Type B pancreatic cell (in vitro differentiated cells): ENCODE measurements around the gene LSS. TPM values are rescaled to one million over a fixed set of nuclear protein-coding genes. Genes with fewer than 3 reads are reported as not detected.

Experiments
- DNase-seq: peaks from one replicate; pipeline ENCODE4 v3.0.0; 2021; ENCODE audit warnings: mixed read lengths; ENCODE audit not compliant: unreplicated experiment; ENCODE audit errors: extremely low spot score
- H3K27ac Mint-ChIP-seq: 2 replicates; pipeline ENCODE4 v1.8.0; 2021; ENCODE audit warnings: mild to moderate bottlenecking, mixed read lengths
- H3K27me3 Mint-ChIP-seq: 2 replicates; pipeline ENCODE4 v1.8.0; 2021; ENCODE audit warnings: mixed read lengths
- H3K36me3 Mint-ChIP-seq: 2 replicates; pipeline ENCODE4 v1.8.0; 2021; ENCODE audit warnings: mixed read lengths
- H3K4me1 Mint-ChIP-seq: one replicate; pipeline ENCODE4 v1.8.0; 2021; ENCODE audit warnings: mixed read lengths; ENCODE audit not compliant: unreplicated experiment
- H3K4me3 Mint-ChIP-seq: 2 replicates; pipeline ENCODE4 v1.8.0; 2021; ENCODE audit warnings: mild to moderate bottlenecking, mixed read lengths
- H3K9me3 Mint-ChIP-seq: 2 replicates; pipeline ENCODE4 v1.8.0; 2021; ENCODE audit warnings: mixed read lengths
- CTCF ChIP-seq: fragments of 200-600 bp; sonication (generic); conservative IDR thresholded peaks from 2 replicates; pipeline ENCODE4 v1.5.0; 2021; ENCODE audit warnings: antibody characterized with exemption, mild to moderate bottlenecking
- total RNA-seq: library from RNA; stranded (reverse); gene quantifications from 2 replicates; pipeline ENCODE4 v1.2.1, GENCODE V29; 2021; ENCODE audit warnings: low replicate concordance

The LSS gene
- total RNA-seq, 1 donor from 2014 or later, result 70.2 TPM

DNA sequence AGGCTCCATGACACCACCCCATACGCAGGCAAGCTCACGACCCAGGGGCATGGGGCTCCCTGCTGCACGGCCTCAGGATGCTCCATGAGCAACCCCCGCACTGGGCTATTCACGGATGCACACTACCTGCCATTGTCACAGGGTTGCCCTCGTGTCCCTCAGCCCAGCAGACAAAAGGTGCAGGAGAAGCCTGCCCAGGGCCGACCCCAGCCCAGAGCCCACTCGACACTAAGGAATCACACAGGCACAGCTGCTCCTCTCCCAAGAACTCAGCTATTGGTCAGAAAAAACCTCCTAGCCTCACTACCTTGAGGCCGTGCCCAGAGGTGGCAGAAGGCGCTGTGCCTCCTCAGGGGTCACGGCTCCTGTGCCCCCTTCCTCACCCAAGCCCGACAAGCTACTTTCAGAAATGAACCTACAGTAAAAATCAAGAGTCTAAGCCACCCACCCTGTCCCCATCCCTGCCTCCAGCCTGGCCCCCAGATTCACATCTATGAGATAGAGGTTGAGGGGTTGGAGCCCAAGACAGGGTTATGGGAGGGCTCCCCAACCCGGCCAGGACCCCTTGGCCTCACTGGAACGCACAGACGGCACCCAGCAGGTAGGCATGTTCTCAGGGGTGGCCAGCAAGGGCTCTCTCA lies 38.0 kb downstream of the LSS start:
- Mint-ChIP-seq H3K36me3 (peaks cover 5% of the 10 kb centered on the region), H3K4me1 (peaks cover 17% of the 10 kb centered on the region), H3K4me3 (no peak overlapping the region), H3K27ac (no peak overlapping the region), H3K27me3 (no peaks in the 10 kb centered on the region), H3K9me3 (no peaks in the 10 kb centered on the region)
- TF ChIP-seq CTCF, result no peak
- no peak for DNase-seq

DNA sequence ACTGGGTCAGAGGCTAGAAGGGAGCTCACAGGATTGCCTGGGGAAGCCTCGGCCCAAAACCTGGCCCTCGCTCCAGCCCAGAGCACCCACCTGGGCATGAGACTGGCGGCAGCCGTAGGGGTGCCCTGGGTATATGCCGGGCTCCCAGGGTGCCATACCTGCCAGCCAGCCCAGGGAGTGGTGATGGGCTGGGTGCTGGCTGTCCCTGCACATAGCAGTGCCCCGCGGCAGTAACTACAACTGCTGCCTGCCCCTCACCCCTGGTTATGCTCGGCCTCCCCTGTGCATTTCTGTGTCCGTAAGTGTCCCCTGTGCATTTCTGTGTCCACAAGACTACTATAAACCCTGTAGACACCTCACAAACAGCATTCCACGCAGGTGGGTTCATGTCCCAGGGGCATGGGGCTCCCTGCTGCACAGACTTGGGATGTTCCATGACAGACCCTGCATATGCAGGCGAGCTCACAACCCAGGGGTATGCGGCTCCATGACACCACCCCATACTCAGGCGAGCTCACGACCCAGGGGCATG lies 38.5 kb downstream of the LSS start:
- peaks cover 21% of the 10 kb centered on the region for H3K4me1 Mint-ChIP-seq

DNA sequence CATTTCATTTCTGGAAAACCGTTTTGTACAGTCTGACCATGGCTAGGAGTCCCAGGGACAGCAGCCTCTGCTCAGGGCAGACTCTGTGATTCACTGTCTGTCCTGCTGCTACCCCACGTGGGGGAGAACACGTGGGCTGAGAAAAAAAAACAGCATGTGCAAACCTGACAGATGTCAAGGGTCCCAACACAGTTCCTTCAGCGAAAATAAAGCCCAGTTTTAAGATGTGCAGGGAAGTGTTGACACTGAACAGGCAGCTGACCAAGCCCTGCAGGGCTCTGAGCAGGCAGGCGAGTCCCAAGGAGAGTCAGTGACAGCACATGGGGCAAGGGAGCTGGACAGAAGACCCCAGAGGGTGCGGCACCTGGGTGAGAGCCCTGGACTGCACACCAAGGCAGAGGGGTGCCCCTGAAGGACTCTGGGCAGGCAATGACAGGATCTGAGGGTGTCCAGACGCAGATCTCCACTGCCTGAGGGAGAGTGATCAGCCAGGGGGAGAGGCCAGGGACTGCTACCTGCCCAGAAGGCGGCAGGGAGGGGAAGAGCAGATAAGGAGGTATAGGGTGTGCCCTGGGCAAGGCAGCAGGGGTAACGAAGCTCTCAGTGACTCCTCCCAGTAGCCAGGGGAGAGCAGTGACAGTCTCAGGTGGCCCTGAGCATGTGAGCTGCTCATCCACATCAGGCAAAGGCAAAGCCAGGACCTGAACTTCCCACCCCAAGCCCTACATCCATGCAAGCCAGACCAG lies 39.2 kb downstream of the LSS start:
- peaks cover 21% of the 10 kb centered on the region for H3K4me1 Mint-ChIP-seq
- peaks cover 5% of the 10 kb centered on the region for H3K36me3 Mint-ChIP-seq
- no peak for DNase-seq
- H3K4me3 Mint-ChIP-seq, result peak overlapping the region; percentile 46
- no peaks in the 10 kb centered on the region for H3K27me3 Mint-ChIP-seq
- peak overlapping the region; percentile 88 for H3K27ac Mint-ChIP-seq
- TF ChIP-seq CTCF, result no peak
- H3K9me3 Mint-ChIP-seq, result no peaks in the 10 kb centered on the region

More for the DNA sequence above, 38.5 kb downstream of the LSS start:
- Mint-ChIP-seq H3K27ac (no peak overlapping the region), H3K4me3 (no peak overlapping the region), H3K9me3 (no peaks in the 10 kb centered on the region), H3K36me3 (peaks cover 5% of the 10 kb centered on the region), H3K27me3 (no peaks in the 10 kb centered on the region)
- no peak for DNase-seq
- TF ChIP-seq CTCF, result no peak

DNA sequence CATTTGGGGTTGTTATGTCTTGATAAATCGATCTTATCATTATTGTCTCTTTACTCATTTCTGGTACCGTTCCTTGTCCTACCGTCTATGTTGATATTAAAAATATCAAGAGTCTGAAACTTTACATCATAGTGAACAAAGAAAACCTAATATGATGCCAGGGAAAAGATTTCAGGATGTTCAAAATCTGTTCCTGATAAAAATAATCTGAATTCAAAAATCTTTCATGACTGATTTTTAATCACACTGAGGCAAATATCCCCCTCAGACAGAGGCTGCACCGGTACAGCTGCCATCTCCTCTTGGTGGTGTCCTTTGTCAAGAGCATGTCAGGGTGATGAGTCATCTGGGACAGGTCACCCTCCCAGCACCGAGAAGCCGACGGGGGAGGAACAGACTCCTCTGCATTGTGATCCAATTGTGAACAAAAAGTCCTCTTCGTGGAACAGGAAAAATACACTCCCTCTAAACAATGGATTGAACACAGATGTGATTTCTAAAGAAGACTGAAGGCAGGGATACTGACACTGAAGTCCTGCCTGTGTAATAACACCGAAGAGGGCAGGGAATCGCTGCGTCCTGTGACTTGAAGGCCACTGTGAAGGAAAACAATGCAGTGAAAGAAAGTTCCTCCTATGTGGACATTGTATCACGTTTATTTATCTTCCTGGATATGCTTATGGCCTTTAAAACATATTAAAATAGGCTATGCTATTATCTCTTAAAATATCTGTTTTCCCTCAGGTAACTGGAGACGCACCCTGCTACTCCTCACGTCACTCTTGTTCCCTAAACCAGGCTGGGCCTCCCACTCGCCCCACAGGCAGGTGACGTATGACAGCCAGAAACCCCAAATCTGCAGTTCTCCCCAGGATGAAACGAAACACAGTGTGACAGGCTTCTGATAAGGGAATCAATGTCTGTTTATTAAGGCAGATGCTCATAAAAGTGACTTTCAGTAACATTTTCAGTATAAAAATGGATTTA lies 40.1 kb downstream of the LSS start:
- peak overlapping the region; percentile 88 for H3K27ac Mint-ChIP-seq
- H3K4me3 Mint-ChIP-seq, result peak overlapping the region; percentile 46
- H3K4me1 Mint-ChIP-seq, result peaks cover 21% of the 10 kb centered on the region
- no peak for DNase-seq
- H3K27me3 Mint-ChIP-seq, result no peaks in the 10 kb centered on the region
- peaks cover 2% of the 10 kb centered on the region for H3K36me3 Mint-ChIP-seq
- H3K9me3 Mint-ChIP-seq, result no peaks in the 10 kb centered on the region
- TF ChIP-seq CTCF, result no peak

- TF ChIP-seq CTCF, result no peak
- Mint-ChIP-seq H3K27ac (peak overlapping the region; percentile 88), H3K4me3 (peak overlapping the region; percentile 0), H3K36me3 (no peaks in the 10 kb centered on the region), H3K27me3 (no peaks in the 10 kb centered on the region), H3K4me1 (peaks cover 21% of the 10 kb centered on the region), H3K9me3 (no peaks in the 10 kb centered on the region)
- DNase-seq, result no peak
Measured at GRCh38 chr21:46187814-46188213, 40.8 kb downstream of the LSS start.
